WERI-Rb-1 (cell line): Measurements from ENCODE around the gene FNDC7.
"Not testable (repeated sequence)": the region's sequence is repeated elsewhere in the genome, so short reads cannot be mapped to it uniquely, and the experiment has no call there.

ENCODE experiments used
- DNase-seq: peaks from one replicate; pipeline ENCODE4 v3.0.0-alpha.2; 2020
- H3K27ac ChIP-seq: fragments of 250-450 bp; sonication (Bioruptor Pico); 2 replicates; pipeline ENCODE4 v1.5.1; 2020; ENCODE audit warnings: mild to moderate bottlenecking, moderate library complexity
- H3K27me3 ChIP-seq: fragments of 250-450 bp; sonication (Bioruptor Pico); 2 replicates; pipeline ENCODE4 v1.5.1; 2021; ENCODE audit warnings: mild to moderate bottlenecking, low read depth, moderate library complexity; ENCODE audit not compliant: insufficient read depth, severe bottlenecking
- H3K36me3 ChIP-seq: fragments of 250-450 bp; sonication (Bioruptor Pico); 2 replicates; pipeline ENCODE4 v1.5.1; 2020; ENCODE audit warnings: mild to moderate bottlenecking, moderate library complexity
- H3K4me3 ChIP-seq: 2 replicates; pipeline ENCODE4 v1.5.1; 2011; ENCODE audit warnings: low read depth, mild to moderate bottlenecking, control low read depth, low read length
- H3K9me3 ChIP-seq: fragments of 250-450 bp; sonication (Bioruptor Pico); 2 replicates; pipeline ENCODE4 v1.5.1; 2021; ENCODE audit warnings: mild to moderate bottlenecking, moderate library complexity; ENCODE audit not compliant: severe bottlenecking
- CTCF ChIP-seq: IDR thresholded peaks from 2 replicates; pipeline ENCODE4 v1.5.1; 2011; ENCODE audit warnings: low read depth, mild to moderate bottlenecking, control low read depth, inconsistent platforms, low read length

The FNDC7 gene, protein sequence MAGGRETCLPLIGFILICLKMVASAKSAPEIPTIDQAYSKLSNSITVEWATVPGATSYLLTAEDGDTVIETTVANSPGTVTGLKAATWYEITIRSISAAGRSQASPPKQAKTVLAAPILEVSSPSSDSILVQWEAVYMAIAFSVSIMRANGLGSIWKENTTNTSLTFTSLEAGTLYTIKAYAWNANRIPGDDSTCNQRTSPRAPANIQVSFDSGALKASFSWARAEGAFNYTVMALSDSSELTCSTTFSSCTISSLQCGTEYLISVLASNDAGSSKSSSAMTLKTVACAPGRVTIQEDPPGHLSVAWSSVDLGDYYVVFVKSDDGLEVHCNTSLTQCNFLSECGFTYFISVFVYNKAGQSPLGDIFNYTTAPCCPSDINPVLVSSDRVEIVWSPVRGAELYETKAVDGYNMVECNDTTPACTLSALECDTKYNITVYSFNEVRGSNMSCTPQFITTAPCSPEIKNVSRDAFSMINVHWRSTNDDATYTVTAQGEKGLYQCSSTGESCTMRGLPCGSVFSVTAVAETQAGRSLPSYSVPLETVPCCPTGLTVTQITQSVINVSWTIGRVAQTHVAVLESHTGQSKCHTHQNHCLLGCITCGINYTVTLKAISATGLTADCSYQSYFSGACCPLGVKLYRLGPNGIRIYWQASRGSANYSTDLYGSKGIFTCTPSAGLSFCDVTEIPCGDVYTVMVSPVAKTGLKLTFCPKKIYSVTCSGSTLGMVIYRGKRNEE

GRCh38 chr1:108712606-108713150 lies at the start of gene FNDC7:
TSS of gene FNDC7 (plus strand) at chr1:108712908. CDS start at chr1:108712934, 26 bp downstream.
- no peak for DNase-seq
- Histone ChIP-seq H3K36me3 (no peaks in the 10 kb centered on the region), H3K9me3 (no peaks in the 10 kb centered on the region), H3K4me3 (no peak within 1 kb of the TSS), H3K27me3 (no peaks in the 10 kb centered on the region), H3K27ac (no peak within 1 kb of the TSS)
- TF ChIP-seq CTCF, result no peak

GRCh38 chr1:108663074-108663473 lies 49.6 kb upstream of the FNDC7 start:
- no peaks in the 10 kb centered on the region for H3K27me3 ChIP-seq
- DNase-seq, result no peak
- no peak overlapping the region for H3K27ac ChIP-seq
- no peaks in the 10 kb centered on the region for H3K36me3 ChIP-seq
- no peak overlapping the region for H3K4me3 ChIP-seq
- no peaks in the 10 kb centered on the region for H3K9me3 ChIP-seq
- TF ChIP-seq CTCF, result no peak

GRCh38 chr1:108664481-108664880 lies 48.2 kb upstream of the FNDC7 start:
- TF ChIP-seq CTCF, result no peak
- Histone ChIP-seq H3K9me3 (no peaks in the 10 kb centered on the region), H3K27me3 (no peaks in the 10 kb centered on the region), H3K36me3 (no peaks in the 10 kb centered on the region), H3K27ac (no peak overlapping the region), H3K4me3 (no peak overlapping the region)
- DNase-seq, result no peak

- Histone ChIP-seq H3K9me3 (no peaks in the 10 kb centered on the region), H3K4me3 (no peak overlapping the region), H3K27ac (no peak overlapping the region), H3K27me3 (no peaks in the 10 kb centered on the region), H3K36me3 (no peaks in the 10 kb centered on the region)
- TF ChIP-seq CTCF, result no peak
- DNase-seq, result no peak
Measured at GRCh38 chr1:108665067-108665466, 47.6 kb upstream of the FNDC7 start.

- Histone ChIP-seq H3K36me3 (no peaks in the 10 kb centered on the region), H3K27me3 (no peaks in the 10 kb centered on the region), H3K4me3 (no peak overlapping the region), H3K27ac (no peak overlapping the region), H3K9me3 (no peaks in the 10 kb centered on the region)
- DNase-seq, result no peak
- TF ChIP-seq CTCF, result no peak
Measured at GRCh38 chr1:108665771-108666170, 46.9 kb upstream of the FNDC7 start.

DNA sequence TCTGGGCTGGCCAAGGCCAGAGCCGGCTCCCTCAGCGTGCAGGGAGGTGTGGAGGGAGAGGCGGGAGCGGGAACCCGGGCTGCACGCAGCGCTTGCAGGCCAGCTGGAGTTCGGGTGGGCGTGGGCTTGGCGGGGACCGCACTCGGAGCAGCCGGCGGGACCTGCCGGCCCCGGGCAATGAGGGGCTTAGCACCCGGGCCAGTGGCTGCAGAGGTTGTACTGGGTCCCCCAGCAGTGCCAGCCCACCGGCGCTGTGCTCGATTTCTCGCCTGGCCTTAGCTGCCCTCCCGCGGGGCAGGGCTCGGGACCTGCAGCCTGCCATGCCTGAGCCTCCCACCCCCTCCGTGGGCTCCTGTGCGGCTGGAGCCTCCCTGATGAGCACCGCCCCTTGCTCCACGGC lies 45.3 kb upstream of the FNDC7 start:
- not testable (repeated sequence) for H3K9me3 ChIP-seq, DNase-seq

More for the DNA sequence above, 45.3 kb upstream of the FNDC7 start:
- not testable (repeated sequence) for H3K27me3 ChIP-seq, H3K36me3 ChIP-seq, H3K4me3 ChIP-seq, H3K27ac ChIP-seq
